Muscle of back (tissue), 11 donors: Measurements from ENCODE around the gene DDAH1. TPM values are rescaled to one million over a fixed set of nuclear protein-coding genes. Genes with fewer than 3 reads are reported as not detected.

Experiments
- DNase-seq, 3 donors: peaks; one replicate each; pipeline versions ENCODE4 v3.0.0 to v3.0.0-alpha.2; 2013
- polyA plus RNA-seq, 10 donors: library from polyadenylated mRNA; unstranded; fragments of 120-200 nt; gene quantifications; one replicate each; pipeline ENCODE4 v1.2.1, GENCODE V29; 2013; ENCODE audit not compliant: insufficient read length in 10 of 10

The DDAH1 gene
- polyA plus RNA-seq, 10 donors = 44.4 to 80.0 (median 57.3) TPM

DNA sequence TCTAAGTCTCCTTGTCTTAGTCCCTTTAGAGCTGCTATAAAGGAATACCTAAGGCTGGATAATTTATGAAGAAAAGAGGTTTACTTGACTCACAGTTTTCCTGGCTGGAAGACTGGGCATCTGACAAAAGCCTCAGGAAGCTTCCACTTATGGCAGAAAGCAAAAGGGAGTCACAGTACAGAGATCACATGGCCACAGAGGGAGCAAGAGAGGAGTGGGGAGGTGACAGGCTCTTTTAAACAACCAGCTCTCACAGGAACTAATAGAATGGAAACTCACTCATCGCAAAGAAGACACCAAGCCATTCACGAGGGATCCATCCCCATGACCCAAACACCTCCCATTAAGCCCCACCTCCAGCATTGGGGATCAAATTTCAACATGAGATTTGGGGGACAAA lies 68.8 kb downstream of the DDAH1 start:
- no peak for DNase-seq

DNA sequence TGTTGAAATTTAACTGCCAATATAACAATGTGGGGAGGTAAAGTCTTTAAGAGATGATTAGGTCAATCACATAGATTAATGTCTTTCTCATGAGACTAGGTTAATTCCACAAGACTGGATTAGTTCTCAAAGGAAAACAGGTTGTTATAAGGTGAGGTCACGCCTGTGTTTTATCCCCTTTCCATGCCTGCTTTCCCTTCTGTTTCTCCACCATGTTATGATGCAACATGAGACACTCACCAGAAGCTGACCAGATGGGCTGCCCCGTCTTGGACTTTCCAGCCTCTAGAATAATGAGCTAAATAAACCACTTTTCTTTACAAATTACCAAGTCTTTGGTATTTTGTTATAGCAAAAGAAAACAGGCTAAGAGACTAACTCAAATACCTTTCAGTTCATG lies 70.8 kb downstream of the DDAH1 start:
- DNase-seq = no peak

DNA sequence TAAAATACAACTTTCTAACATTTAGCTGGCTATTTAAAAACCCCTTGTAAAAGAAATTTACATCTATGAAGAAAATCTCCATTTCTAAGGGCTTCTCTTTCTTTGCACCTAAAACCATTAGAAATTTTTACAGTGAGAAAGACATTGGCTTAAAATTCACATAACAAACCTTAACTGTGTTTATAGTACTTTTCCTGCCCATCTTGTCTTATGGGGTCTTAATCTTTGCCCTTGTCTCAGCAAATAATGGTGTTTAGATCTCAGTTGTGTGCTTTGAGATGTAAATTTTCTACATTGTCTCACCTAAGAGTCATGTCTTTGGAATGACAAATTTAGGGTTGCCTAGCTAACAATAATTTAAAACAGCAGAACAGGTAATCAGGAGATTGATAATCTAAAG lies 71.5 kb downstream of the DDAH1 start:
- DNase-seq = no peak

DNA sequence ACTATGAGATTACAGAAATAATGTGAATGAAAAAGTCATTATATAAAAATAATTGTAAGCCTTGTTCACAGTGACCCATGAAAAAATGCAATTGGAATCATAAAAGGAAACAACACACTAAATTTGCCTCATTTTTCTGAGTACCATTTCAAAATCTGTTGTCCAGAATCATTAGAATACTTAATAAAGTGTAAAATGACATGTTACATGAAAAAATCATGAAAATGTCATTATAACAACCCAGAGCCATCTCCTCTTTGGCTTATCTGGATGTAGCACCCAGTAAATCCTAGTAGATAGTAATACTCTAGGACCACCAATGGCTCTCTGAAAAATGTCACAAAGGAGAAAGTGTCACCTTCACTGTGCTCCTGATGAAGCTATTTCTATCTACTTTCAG lies 76.5 kb downstream of the DDAH1 start:
- DNase-seq = no peak

DNA sequence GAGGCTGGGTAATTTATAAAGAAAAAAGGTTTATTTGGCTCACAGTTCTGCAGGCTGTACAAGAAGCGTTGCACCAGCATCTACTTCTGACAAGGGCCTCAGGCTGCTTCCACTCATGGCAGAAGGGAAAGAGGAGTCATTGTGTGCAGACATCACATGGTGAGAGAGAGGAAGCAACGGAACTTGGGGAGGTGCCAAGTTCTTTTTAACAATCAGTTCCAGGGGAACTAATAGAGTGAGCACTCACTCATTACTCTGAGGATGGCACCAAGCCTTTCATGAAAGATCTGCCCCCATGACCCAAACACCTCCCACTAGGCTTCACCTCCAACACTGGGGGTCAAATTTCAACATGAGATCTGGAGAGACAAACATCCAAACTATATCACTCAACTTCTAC lies 77.2 kb downstream of the DDAH1 start:
- no peak for DNase-seq

DNA sequence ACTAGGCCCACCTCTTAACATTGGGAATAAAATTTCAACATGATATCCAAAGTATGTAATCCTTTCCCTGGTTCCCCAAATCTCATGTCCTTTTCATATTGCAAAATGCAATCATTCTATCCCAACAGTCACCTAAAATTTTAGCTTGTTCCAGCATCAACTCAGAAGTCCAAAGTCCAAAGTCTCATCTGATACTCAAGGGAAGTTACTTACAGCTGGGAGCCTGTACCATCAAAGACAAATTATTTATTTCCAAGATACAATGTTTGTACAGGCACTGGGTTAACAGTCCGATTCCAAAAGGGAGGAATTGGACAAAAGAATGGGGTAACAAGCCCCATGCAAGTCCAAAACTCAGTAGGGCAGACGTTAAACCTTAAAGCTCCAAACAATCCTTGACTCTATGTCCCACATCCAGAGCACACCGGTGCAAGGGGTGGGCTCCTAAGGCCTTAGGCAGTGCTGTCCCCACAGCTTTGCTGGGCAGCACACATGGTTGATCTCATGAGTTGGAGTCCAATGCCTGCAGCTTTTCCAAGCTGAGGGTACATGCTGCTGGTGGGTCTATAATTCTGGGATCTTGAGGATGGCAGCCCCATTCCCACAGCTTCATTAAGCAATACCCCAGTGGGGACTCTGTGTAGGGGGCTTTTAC lies 78.8 kb downstream of the DDAH1 start:
- no peak for DNase-seq

DNA sequence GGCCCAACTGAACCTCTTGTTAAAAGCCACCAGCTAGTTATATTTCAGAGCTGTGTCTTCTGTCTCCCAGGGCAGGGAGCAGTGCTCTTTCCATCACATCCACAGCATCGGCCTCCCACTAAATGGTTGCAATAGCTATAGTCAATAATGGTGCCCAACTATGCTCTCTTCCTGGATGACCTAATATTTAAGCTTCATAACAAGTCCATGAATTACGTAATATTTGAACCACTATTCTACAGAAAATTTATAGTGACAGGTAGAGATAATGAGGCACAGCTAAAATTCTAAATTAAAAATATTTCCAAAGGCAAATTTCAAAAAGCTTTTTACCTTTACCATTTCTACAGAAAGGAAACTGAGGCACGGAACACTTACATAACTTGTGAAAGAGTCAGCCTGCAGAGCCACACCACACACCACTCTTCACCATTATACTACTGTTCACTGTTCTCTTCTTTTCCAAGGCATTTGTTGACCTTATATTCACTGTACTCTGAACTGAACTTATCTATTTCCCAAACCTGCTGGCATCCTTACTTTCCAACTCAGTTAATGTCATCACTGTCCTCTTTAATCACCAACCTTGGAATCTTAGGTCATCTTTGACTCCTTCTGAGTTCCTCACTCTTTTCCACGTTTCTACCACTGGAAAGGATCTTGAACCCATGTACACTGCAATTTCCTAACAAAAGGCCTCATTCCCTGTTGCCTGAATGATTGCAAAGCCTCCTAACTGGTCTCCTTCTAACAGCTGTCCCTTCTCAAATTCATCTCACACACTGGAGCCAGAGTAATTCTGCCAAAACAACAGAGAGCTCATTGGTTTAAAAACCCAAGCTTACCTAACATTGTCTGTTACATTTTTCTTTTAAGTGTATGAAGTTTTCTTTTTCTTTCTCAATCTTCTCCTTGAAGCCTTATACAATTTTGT lies 85.5 kb downstream of the DDAH1 start:
- peak in 2 of 3 donors; percentile 29 to 57 for DNase-seq

DNA sequence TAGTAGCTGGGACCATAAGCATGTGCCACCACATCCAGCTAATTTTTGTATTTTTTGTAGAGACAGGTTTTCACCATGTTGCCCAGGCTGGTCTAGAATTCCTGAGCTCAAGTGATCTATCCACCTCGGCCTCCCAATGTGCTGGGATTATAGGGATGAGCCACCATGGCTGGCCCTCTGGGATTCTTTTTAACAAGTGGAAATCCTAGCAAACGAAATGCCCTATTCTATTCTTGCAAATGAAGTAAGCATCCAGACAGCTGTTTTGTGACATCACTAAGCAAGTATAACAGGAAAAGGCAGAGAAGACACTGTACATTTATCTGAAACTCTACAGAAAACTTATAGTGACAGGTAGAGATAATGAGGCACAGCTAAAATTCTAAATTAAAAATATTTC lies 86.4 kb downstream of the DDAH1 start:
- DNase-seq = no peak

DNA sequence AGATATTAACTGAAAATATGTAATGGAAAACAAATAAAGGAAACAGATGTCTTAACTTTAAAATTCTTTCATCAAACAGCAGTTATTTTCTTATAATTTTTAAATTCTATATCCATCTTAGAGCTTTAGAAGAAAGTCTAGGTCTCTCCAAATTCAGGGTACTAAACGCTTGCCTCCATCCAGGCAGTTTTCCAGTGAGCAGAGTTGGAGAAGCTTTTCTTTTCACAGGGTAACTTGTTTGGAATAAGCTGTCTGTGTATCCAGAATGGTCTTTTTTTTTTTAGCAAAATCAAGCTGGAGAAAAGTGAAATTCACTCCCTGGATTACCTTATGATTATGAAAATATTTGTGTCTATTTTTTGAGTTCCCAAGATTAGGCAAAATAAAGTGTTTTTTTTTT lies 88.6 kb downstream of the DDAH1 start:
- no peak for DNase-seq

DNA sequence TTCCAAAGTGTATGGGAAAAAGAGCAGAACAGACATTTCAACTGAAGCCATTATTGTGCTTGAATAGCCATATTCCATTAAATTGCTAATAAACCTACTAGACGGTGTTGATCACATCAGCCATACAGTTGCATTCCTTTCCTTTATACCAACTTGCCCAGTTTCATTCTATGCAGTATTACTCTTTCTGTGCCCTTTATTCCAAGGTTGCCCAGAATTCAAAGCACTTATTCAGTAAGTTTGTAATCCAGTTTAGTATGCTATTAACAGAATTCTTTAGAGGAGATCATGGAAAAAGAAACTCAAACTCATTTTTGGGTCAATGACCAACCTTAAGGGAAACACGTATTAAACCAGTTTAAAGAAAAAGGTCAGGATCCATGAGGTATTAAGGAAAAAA lies 89.5 kb downstream of the DDAH1 start:
- no peak for DNase-seq

DNA sequence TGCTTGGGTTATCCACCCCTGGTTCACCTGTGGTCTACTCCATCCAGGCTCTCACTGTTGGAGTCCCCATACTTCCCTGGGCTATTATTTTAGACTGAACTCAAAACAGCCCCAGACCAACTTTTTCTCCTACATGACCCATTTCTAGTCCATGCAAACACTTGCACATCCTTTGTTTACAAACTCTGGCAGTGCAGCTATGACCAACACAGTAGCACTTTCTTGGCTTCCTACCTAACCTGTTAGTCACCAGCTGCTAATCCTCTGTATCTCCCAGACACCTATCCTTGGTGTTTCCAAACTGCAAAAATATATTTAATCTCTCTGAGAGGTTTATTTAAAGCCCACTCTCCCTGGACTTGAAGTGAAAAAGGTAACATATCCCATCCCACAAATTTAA lies 90.8 kb downstream of the DDAH1 start:
- DNase-seq = peak in 1 of 3 donors; percentile 46

DNA sequence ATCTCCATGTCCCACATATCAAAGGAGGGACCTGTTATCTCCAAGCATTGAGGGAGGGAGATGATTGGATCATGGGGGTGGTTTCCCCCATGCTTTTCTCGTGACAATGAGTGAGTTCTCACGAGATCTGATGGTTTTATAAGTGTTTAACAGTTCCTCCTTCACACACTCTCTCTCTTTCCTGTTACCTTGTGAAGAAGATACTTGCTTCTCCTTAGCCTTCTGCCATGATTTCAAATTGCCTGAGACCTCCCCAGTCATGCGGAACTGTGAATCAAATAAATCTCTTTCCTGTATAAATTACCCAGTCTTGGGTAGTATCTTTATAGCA lies 91.6 kb downstream of the DDAH1 start:
- DNase-seq = no peak

DNA sequence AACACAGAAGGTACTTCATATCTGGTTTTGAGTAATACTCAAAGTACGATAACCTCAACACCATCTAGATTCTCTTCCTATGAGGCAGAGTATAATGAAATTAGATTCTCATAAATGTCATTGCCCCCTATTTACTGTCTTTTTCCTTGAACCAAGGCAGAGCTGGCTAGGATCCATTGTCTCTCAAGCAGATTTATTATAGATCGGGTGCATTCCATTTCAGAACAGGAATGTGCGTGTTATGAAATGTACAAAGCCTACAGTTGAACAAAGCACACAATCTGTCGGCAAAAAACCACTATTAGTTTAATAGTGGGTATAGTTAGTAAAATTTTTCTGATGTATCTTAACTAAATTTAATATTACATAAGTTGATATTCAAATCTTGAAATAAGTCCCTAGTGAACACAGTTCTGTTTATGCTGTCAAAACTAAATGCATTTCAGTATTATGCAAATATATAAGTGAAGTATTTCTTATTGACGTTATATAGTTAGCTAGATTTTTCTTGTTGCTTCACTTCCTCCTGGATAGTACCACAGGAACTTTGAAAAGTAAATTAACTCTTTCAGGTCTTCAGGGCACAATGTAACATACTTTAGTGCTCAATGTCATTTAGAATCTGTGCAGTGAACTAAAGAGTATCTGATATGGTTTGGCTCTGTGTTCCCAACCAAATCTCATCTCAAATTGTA lies 92.1 kb downstream of the DDAH1 start:
- DNase-seq = peak in 2 of 3 donors; percentile 42 to 55

DNA sequence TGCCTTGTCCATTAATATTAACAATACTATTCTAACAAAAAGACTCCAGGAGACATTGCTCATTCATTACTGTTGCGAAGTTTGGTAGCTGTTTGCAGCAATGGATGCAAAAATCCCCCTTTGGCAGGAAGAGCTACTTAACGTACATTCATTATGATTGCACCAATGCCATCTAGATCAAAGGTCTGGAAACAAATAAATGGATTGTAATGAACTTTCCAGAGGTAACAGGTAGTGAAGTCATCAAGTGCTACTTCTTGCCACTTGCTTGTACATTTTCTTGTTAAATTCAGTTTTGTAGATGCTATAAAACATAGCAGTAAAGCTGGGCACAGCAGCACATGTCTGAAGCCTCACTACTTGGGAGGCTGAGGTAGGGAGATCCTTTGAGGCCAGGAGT lies 93.9 kb downstream of the DDAH1 start:
- no peak for DNase-seq

DNA sequence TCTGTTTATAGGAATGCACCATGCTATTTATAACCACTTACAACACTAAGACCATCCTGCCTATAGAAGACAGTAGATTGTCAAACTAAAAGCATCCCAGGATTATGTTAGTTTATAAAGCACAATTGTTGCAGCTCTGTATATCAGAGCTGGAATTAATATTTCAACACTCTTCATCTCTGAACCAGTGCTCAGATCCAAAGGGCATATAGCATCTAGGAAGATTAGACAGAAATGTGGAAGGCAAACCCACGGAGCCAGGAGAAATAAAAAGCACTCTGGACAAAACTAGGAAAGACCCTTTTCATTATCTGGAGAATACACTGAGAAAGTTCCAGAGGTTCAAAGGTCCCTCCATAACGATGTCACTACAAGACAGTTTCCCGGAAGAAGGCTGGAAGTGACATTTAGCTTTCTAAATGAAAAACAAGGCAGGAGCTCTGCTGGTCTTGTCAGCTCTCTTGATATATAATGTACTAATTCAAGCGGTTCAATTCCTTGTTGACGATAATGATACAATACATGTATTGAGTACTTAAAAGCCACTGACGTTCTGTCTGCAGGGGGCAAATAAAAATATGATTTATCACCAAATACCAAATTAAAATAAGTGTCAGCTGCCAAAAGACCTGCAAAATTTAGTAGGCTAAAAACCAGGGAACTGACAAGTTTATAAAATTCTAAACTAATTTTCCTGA lies 96.7 kb downstream of the DDAH1 start:
- no peak for DNase-seq

DNA sequence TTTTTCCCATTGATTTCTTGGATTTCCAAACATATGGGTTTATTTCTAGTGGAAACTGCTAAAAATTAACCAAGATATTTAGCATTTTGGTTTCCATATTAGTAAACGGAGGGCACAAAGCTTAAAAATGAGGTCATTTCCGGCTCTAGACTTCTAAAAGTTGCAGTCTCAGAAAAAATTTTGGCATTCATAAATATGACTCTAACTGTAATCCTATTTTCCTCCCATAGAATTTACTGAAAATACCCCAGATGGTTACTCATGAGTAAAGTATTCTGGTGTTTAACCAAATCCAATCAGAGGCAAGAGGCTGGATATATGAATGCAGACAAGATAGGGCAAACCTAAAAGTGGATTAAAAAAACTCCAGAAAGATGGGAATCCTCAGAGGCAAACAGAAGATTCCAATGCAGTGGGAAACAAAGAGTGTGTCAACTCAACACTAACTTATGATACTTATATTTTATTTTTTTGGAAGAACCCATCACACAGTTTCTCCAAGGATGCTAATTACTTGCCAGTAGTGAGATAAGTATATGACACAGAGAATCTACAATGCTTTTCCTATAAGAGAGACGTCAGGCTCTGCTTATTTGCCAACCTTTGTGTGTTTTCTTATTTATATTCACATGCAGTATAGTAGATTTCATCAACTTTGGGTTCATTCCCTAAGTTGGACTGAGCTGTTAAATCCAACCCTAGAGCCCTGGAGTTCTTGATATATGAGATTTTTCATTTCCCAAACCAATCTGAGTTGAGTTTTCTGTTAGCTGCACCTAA lies 98.4 kb downstream of the DDAH1 start:
- peak in 2 of 3 donors; percentile 59 to 85 for DNase-seq

DNA sequence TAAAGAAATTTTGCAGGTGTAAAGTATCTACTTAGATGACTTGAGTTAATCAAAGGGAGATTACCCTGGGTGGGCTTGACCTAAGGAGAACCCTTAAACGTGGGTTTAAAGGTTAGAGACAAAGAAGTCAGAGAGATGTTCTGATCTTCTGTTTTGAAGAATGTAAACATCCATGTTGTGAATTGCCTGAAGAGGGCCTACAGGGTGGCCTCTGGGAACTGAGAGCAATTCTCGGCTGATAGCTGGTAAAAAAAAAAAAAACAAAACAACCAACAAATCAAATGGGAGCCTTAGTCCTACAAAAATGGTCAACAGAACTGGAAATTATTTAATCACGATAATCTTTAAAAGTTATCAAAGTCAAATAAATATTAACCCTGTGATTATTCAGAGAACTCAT lies 99.1 kb downstream of the DDAH1 start:
- no peak for DNase-seq

DNA sequence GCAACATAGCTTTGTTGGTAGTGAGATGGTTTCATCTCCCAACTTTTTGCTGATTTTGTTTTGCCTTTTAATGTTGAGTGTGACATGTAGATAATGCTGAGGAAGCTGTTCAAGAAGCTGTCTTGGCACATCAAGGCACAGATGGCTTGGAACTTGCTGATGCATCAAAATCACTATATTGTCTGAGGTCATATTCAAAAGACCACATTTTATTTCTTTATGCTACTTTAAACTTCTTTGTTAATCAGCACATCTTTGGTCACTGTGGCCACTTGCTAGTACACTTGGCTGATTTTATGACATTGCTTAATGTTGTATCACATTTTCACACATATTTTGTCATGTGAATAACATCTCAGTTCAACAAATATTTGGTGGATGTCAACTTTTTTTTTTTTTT lies 101.4 kb downstream of the DDAH1 start:
- DNase-seq = peak in 2 of 3 donors; percentile 14 to 49

DNA sequence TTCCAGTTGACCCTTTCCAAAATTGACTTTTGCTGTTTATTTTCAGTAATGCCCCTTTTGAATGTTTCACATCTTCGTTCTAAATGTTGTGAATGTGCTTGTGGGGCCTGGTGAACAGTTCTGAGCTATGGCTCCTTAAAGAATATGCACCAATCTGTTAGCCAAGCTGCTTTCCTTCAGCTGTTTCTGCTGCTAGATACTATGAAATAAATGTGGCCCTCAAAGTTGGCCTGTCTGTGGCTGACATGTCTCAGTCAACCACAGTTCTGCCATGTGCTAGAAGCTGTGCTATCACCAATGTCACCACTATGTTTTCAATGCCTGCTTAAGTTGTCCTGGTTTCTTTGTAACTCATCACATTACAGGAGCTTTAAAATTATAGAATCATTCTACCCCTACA lies 101.9 kb downstream of the DDAH1 start:
- no peak for DNase-seq

DNA sequence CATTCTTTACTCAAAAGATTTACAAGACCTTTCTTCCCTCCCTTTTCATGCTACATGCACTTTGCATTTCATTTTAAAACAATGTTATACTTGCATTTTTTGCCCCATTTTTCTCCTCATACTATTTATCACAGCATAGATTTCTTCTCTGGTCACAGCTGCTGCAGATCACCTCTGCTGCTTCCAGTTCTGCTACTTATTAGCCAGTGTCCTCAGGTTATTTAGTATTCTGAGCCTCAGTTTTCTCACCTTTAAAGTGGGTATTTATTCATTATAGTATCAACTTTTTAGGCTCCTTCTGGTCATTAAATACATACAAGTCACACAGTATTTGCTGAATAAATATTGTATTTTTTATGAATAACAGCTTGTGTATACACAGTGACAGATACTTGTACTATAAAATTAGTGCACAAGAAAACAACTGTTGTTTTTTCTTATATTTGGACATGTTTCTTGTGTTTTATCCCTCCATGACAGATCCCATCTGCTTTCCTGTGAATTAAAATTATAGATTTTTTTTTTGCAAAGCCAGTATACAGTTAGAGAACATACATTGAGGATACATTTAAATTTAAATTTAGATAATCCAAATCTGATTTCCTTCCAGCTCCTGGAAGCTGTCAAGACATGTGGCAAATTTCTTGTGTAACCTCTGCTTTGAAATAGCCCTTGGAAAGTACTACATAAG lies 103.2 kb downstream of the DDAH1 start:
- DNase-seq = no peak
